Measurements from ENCODE around the gene TTBK2. TPM values are rescaled to one million over a fixed set of nuclear protein-coding genes. Genes with fewer than 3 reads are reported as not detected.

TTBK2 gene
- total RNA-seq, 1 donor from 2014 or later = 13.0 TPM

DNA sequence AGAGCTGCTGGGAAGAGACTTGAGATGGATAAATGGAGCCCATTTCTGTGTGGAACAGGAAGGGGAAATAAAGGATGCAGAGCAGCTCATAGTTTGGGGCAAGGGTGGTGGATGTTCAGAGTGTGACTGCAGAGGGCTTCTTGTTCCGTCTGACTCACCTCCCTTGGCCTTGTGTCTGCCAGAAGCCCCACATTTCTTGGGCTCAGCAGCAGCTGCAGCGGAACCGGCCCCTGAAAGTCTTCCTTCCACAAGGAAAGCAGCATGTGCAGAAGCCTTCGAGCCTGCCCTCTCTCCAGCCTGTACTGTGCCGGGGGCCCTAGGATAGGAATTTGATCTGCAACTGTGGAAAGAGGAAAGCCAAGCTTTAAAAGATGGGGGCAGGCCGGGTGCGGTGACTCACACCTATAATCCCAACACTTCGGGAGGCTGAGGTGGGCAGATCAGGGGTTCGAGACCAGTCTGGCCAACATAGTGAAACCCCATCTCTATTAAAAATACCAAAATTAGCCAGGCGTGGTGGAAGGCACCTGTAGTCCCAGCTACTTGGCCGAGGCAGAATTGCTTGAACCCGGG is 195.2 kb downstream of the TTBK2 start:
- H3K4me1 Mint-ChIP-seq (ENCODE audit: low read depth) = no peaks in the 10 kb centered on the region
- no peak overlapping the region for H3K4me3 Mint-ChIP-seq (ENCODE audit: low read depth)
- no peaks in the 10 kb centered on the region for H3K27me3 Mint-ChIP-seq (ENCODE audit: low read depth)
- DNase-seq (ENCODE audit: low spot score) = no peak
- no peaks in the 10 kb centered on the region for H3K9me3 Mint-ChIP-seq
- intact Hi-C loops (cut with micrococcal nuclease) = no loop called here
- H3K36me3 Mint-ChIP-seq (ENCODE audit: low read depth) = peaks cover 46% of the 10 kb centered on the region
- no peak overlapping the region for H3K27ac Mint-ChIP-seq

DNA sequence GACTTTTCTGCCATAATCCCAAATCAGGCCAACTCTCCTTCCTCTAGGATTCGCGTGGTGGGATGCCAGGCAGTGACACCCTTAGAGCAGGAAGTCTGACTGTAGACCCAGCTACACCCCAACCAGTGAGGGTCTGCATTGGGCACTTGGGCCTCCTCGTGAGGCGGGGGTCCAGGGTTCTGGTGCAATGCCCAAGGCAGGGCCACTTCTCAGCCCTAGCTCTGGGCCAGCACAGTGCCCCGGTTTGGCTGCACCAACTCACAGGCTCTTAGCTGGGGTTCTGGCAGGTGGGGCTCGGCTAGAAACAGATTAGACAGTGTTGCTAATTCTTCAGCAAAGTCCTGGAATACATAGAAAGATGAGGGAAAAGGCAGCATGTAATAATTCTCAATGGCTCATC is 196.3 kb downstream of the TTBK2 start:
- no peaks in the 10 kb centered on the region for H3K27me3 Mint-ChIP-seq (ENCODE audit: low read depth)
- intact Hi-C loops (cut with micrococcal nuclease) = no loop called here
- no peaks in the 10 kb centered on the region for H3K9me3 Mint-ChIP-seq
- no peaks in the 10 kb centered on the region for H3K4me1 Mint-ChIP-seq (ENCODE audit: low read depth)
- peaks cover 35% of the 10 kb centered on the region for H3K36me3 Mint-ChIP-seq (ENCODE audit: low read depth)
- H3K4me3 Mint-ChIP-seq (ENCODE audit: low read depth) = no peak overlapping the region
- no peak for DNase-seq (ENCODE audit: low spot score)
- H3K27ac Mint-ChIP-seq = no peak overlapping the region

DNA sequence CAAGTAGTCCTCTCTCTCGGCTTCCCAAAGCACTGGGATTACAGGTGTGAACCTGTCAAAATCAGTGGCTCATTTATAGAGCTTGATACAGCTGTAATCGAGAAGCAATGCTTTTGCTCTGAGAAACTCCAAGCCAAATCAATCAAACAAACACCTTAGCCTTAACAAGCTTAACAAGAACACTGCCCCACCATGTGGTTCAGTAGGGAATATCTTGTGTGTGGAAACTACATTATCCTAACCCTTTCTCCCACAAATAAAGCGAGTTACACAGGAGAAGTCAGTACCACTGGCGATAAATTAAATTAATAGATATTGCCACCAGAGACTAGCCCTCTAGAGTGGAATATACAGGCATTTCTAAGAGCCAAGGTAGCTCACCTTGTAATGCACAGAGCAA is 197.5 kb downstream of the TTBK2 start:
- DNase-seq (ENCODE audit: low spot score) = no peak
- Mint-ChIP-seq H3K27ac (no peak overlapping the region), H3K36me3 (ENCODE audit: low read depth) (peaks cover 26% of the 10 kb centered on the region), H3K4me1 (ENCODE audit: low read depth) (no peaks in the 10 kb centered on the region), H3K4me3 (ENCODE audit: low read depth) (no peak overlapping the region), H3K27me3 (ENCODE audit: low read depth) (no peaks in the 10 kb centered on the region), H3K9me3 (no peaks in the 10 kb centered on the region)
- intact Hi-C loops (cut with micrococcal nuclease) = no loop called here

DNA sequence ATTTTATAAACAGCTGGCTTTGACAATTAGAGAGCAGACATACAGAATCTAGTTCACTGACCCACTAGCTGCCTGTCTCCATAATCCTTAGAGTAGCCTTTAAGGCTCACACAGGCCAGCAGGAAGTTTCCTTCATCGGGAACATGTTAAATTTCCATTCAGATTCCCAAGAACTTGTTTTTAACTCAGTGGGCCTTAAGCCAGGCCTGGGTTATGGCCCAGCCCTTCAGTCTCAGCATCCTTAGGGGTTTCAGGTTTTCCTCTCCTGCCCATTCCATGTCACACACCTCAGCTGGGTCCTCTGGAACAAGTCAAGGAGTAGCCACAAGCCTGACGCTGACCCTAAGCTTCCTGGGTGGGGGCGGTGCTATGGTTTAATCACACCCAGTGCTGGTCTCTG is 198.7 kb downstream of the TTBK2 start:
- intact Hi-C loops (cut with micrococcal nuclease) = no loop called here
- H3K9me3 Mint-ChIP-seq = no peaks in the 10 kb centered on the region
- H3K27ac Mint-ChIP-seq = no peak overlapping the region
- H3K27me3 Mint-ChIP-seq (ENCODE audit: low read depth) = no peaks in the 10 kb centered on the region
- H3K4me3 Mint-ChIP-seq (ENCODE audit: low read depth) = no peak overlapping the region
- DNase-seq (ENCODE audit: low spot score) = no peak
- H3K36me3 Mint-ChIP-seq (ENCODE audit: low read depth) = peaks cover 26% of the 10 kb centered on the region
- no peaks in the 10 kb centered on the region for H3K4me1 Mint-ChIP-seq (ENCODE audit: low read depth)

DNA sequence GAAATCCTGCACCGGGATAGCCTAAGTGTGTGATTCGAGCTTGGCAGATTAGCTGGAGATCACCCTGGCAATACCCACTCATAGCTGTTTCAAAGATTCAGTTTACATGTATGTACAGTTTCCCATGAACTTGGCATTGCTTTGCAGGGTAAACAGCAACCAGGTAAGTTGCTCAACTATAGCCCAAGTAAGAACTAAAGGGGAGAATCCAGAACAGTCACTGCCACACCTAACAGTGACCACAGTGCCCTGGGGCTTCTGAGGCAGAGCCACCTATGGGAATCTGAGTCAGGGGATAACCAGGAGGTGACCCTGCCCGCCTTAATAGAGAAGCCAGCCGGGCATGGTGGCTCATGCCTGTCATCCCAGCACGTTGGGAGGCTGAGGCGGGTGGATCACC is 199.6 kb downstream of the TTBK2 start:
- no peak for DNase-seq (ENCODE audit: low spot score)
- no peaks in the 10 kb centered on the region for H3K4me1 Mint-ChIP-seq (ENCODE audit: low read depth)
- no peaks in the 10 kb centered on the region for H3K27me3 Mint-ChIP-seq (ENCODE audit: low read depth)
- H3K9me3 Mint-ChIP-seq = no peaks in the 10 kb centered on the region
- intact Hi-C loops (cut with micrococcal nuclease) = no loop called here
- H3K4me3 Mint-ChIP-seq (ENCODE audit: low read depth) = no peak overlapping the region
- H3K36me3 Mint-ChIP-seq (ENCODE audit: low read depth) = peaks cover 20% of the 10 kb centered on the region
- no peak overlapping the region for H3K27ac Mint-ChIP-seq

DNA sequence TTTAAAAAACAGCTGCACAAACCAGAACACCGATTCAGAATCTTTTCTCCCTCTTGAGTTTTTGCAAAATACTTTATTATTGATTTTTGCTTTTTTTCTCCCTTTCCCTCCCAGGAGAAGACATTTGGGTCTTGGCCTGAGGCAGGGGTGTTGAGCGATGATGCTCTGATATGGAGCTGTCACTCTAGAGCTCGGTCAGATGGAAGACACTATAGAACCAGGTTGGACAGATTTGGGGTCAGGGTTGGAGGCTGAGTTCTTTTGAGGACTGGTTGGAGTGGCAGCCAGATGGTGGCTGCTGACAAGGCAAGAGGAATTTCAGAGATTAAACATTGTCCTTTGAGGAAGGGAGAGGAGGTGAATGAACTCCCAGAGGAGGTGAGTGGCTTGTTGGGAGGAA is 200.5 kb downstream of the TTBK2 start:
- H3K27ac Mint-ChIP-seq = peak overlapping the region; percentile 0

DNA sequence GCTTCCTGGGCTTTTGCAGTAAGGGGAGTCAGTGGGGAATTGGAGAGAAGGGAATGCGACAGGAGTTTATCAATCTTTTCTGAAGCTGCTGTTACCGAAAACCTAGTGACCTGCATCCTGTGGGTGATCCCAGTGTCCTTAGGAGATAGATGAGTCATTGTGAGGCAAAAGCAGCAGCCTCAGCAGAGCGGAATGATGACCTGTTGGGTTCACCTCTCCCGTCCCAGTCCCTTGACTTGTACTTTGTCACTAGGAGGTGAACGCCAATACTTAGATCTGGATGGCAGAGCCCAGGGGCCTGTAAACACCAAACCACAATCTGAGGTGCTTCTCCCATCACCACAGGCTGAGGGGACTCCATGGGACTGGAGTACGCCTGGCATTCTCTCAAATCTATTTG is 201.5 kb downstream of the TTBK2 start:
- H3K4me3 Mint-ChIP-seq (ENCODE audit: low read depth) = no peak overlapping the region

More for the DNA sequence above, 200.5 kb downstream of the TTBK2 start:
- intact Hi-C loops (cut with micrococcal nuclease) = no loop called here
- H3K27me3 Mint-ChIP-seq (ENCODE audit: low read depth) = no peaks in the 10 kb centered on the region
- no peaks in the 10 kb centered on the region for H3K4me1 Mint-ChIP-seq (ENCODE audit: low read depth)
- no peak overlapping the region for H3K4me3 Mint-ChIP-seq (ENCODE audit: low read depth)
- no peak for DNase-seq (ENCODE audit: low spot score)
- H3K36me3 Mint-ChIP-seq (ENCODE audit: low read depth) = peaks cover 14% of the 10 kb centered on the region
- H3K9me3 Mint-ChIP-seq = no peaks in the 10 kb centered on the region

DNA sequence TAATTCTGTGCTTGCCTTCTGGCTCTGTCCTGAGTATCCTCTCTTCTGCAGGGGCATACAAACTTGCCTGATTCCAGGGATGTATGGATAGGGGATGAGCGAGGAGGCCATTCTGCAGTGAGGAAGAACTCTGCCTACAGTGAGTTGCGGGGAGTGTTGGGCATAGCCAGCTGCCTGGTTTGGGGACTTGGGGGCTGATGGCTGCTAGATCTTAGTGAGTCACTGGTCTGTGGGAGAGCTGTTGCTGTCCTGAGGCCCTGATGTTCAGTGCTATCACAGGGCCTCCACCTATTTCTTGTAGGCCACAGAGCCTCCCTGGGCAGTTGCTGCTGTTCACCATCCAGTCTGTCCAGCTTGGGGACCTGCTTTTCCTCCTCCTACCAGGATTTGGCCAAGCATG is 204.0 kb downstream of the TTBK2 start:
- Mint-ChIP-seq H3K9me3 (no peaks in the 10 kb centered on the region), H3K36me3 (ENCODE audit: low read depth) (no peaks in the 10 kb centered on the region), H3K4me1 (ENCODE audit: low read depth) (no peaks in the 10 kb centered on the region), H3K27ac (no peak overlapping the region), H3K27me3 (ENCODE audit: low read depth) (no peaks in the 10 kb centered on the region), H3K4me3 (ENCODE audit: low read depth) (no peak overlapping the region)
- DNase-seq (ENCODE audit: low spot score) = no peak
- intact Hi-C loops (cut with micrococcal nuclease) = no loop called here

More for the DNA sequence above, 201.5 kb downstream of the TTBK2 start:
- Mint-ChIP-seq H3K9me3 (no peaks in the 10 kb centered on the region), H3K27ac (no peak overlapping the region), H3K36me3 (ENCODE audit: low read depth) (peaks cover 8% of the 10 kb centered on the region), H3K4me1 (ENCODE audit: low read depth) (no peaks in the 10 kb centered on the region), H3K27me3 (ENCODE audit: low read depth) (no peaks in the 10 kb centered on the region)
- intact Hi-C loops (cut with micrococcal nuclease) = no loop called here
- DNase-seq (ENCODE audit: low spot score) = no peak

DNA sequence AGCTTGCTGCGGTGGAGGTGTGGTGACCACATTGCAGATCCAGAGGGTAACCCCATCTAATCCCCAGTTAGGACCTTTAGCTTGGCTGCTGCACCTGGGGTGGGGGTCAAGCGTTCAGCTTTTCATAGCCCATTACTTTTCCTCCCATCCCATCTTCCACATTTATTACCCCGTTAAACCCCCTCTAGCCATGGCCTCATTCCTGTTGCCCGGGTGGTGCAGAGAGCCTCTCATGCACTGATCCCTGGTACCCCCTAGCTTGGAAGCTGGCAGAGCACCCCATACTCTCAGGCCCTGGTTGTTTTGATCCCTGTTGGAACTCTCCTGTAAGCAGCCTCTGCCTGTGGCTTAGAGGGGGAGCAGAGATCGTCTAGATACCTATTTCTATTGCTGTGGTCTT is 204.5 kb downstream of the TTBK2 start:
- intact Hi-C loops (cut with micrococcal nuclease) = no loop called here
- DNase-seq (ENCODE audit: low spot score) = no peak
- no peak overlapping the region for H3K4me3 Mint-ChIP-seq (ENCODE audit: low read depth)
- H3K27me3 Mint-ChIP-seq (ENCODE audit: low read depth) = no peaks in the 10 kb centered on the region
- no peaks in the 10 kb centered on the region for H3K36me3 Mint-ChIP-seq (ENCODE audit: low read depth)
- no peaks in the 10 kb centered on the region for H3K4me1 Mint-ChIP-seq (ENCODE audit: low read depth)
- H3K27ac Mint-ChIP-seq = no peak overlapping the region
- no peaks in the 10 kb centered on the region for H3K9me3 Mint-ChIP-seq

DNA sequence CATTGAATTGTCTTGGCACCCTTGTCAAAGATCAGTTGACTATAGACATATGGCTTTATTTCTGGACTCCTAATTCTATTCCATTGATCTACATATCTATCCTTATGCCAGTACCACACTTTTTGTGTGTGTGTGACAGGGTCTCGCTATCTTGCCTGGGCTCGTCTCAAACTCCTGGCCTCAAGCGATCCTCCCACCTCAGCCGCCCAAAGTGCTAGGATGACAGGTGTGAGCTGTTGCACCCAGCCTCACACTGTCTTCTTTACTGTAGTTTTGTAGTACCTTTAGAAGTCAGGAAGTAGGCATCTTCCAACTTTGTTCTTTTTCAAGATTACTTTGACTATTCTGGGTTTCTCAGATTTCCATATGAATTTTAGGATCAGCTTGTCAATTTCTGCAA is 208.0 kb downstream of the TTBK2 start:
- no peak for DNase-seq (ENCODE audit: low spot score)
- H3K27me3 Mint-ChIP-seq (ENCODE audit: low read depth) = no peaks in the 10 kb centered on the region
- H3K27ac Mint-ChIP-seq = no peak overlapping the region
- H3K4me3 Mint-ChIP-seq (ENCODE audit: low read depth) = no peak overlapping the region
- H3K9me3 Mint-ChIP-seq = no peaks in the 10 kb centered on the region
- H3K4me1 Mint-ChIP-seq (ENCODE audit: low read depth) = peaks cover 4% of the 10 kb centered on the region
- intact Hi-C loops (cut with micrococcal nuclease) = no loop called here
- no peaks in the 10 kb centered on the region for H3K36me3 Mint-ChIP-seq (ENCODE audit: low read depth)

DNA sequence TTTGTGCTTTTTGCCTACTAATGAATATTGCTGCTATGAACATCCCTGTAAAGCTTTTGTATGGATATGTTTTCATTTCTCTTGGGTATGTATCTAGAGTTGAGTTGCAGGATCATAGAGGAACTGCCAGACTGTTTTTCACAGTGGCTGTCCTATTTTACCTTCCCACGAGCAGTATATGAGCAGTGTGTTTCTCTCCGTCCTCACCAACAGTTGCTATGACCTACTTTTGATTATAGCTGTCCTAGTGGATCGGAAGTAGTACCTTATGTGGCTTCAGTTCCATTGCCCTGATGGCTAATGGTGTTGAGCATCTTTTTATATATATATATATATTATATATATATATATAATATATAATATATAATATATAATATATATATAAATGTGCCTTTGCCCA is 208.8 kb downstream of the TTBK2 start:
- Mint-ChIP-seq H3K4me1 (ENCODE audit: low read depth) (peaks cover 4% of the 10 kb centered on the region), H3K9me3 (no peaks in the 10 kb centered on the region), H3K36me3 (ENCODE audit: low read depth) (no peaks in the 10 kb centered on the region), H3K27me3 (ENCODE audit: low read depth) (no peaks in the 10 kb centered on the region), H3K4me3 (ENCODE audit: low read depth) (no peak overlapping the region), H3K27ac (no peak overlapping the region)
- no peak for DNase-seq (ENCODE audit: low spot score)
- intact Hi-C loops (cut with micrococcal nuclease) = no loop called here

DNA sequence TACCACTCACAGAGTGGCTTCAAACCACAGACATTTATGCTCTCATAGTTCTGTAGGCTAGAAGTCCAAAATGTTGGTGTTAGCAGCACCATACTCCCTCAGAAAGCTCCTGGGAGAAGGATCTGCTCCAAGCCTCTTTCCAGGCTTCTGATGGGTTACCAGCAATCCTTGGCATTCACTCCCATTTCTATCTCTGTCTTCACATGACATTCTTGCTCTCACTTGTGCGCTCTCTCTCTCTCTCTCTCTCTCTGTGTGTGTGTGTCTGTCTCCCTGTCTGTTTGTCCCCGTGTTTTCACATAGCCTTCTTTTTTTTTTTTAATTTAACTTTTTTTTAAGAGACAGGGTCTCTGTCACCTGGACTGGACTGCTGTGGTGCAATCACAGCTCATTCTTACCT is 209.9 kb downstream of the TTBK2 start:
- intact Hi-C loops (cut with micrococcal nuclease) = no loop called here
- H3K27me3 Mint-ChIP-seq (ENCODE audit: low read depth) = no peaks in the 10 kb centered on the region
- peaks cover 4% of the 10 kb centered on the region for H3K4me1 Mint-ChIP-seq (ENCODE audit: low read depth)
- no peaks in the 10 kb centered on the region for H3K9me3 Mint-ChIP-seq
- H3K27ac Mint-ChIP-seq = no peak overlapping the region
- DNase-seq (ENCODE audit: low spot score) = no peak
- no peaks in the 10 kb centered on the region for H3K36me3 Mint-ChIP-seq (ENCODE audit: low read depth)
- H3K4me3 Mint-ChIP-seq (ENCODE audit: low read depth) = no peak overlapping the region

DNA sequence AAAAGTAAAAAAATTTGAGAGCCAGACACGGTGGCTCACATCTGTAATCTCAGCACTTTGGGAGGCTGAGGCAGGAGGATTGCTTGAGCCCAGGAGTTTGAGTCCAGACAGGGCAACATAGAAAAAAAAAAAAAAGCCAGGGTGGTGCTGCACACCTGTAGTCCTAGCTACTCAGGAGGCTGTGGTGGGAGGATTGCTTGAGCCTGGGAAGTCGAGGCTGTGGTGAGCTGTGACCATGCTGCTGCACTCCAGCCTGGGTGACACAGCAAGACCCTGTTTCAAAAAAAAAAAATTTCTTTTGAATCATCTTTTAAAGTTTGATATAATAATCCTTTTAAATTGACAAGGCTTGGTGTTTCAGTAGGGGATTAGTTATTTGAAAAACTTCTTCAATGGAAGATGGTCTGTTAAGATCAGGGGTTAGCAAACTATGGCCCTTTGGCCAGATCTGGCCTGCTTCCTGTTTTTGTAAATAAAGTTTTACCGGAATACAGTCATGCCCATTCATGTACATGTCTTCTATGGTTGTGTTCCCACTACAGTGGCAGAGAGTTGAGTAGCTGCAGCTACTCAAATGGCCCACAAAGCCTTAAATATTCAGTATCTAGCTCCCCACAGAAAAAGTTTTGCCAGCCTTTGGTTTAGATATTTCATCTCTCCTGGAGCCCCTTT is 212.6 kb downstream of the TTBK2 start:
- H3K27ac Mint-ChIP-seq = no peak overlapping the region
- intact Hi-C loops (cut with micrococcal nuclease) = no loop called here
- H3K4me3 Mint-ChIP-seq (ENCODE audit: low read depth) = no peak overlapping the region
- H3K9me3 Mint-ChIP-seq = no peaks in the 10 kb centered on the region
- H3K36me3 Mint-ChIP-seq (ENCODE audit: low read depth) = no peaks in the 10 kb centered on the region
- H3K27me3 Mint-ChIP-seq (ENCODE audit: low read depth) = no peaks in the 10 kb centered on the region
- no peak for DNase-seq (ENCODE audit: low spot score)
- H3K4me1 Mint-ChIP-seq (ENCODE audit: low read depth) = peaks cover 5% of the 10 kb centered on the region

DNA sequence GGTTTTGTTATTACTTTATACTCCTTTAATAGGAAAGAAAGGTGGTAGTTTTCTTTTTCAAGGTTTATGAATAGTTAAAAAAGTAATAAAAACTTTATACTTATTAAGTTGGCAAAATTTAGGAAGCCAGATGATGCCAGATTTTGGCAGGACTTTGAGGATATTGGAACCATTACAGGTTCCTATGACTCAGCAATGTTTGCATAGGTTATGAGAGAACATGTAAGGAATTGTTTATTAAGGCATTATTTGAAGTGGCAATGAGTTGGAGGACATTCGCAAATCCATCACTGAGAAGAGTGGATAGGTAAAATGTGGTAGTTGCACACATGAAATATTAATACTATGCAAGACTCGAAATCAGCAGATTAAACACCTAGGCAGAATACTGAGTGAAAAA is 213.5 kb downstream of the TTBK2 start:
- H3K9me3 Mint-ChIP-seq = no peaks in the 10 kb centered on the region
- H3K36me3 Mint-ChIP-seq (ENCODE audit: low read depth) = no peaks in the 10 kb centered on the region
- intact Hi-C loops (cut with micrococcal nuclease) = no loop called here
- H3K27me3 Mint-ChIP-seq (ENCODE audit: low read depth) = no peaks in the 10 kb centered on the region
- H3K4me3 Mint-ChIP-seq (ENCODE audit: low read depth) = no peak overlapping the region
- peaks cover 5% of the 10 kb centered on the region for H3K4me1 Mint-ChIP-seq (ENCODE audit: low read depth)
- H3K27ac Mint-ChIP-seq = no peak overlapping the region
- no peak for DNase-seq (ENCODE audit: low spot score)

All from activated T-helper 2 cell treated with anti-CD3 and anti-CD28 coated beads, Interferon-gamma antibody, Interleukin-2, Interleukin-4, amounts not matched to agents 10 μg/mL and 5 μg/mL and 100 μg/mL, durations not matched to agents 14 hours and 24 hours and 36 hours (primary cell).